Transverse colon (tissue), 1 donor: ENCODE data around the gene GAB1.

Source experiments
- EP300 ChIP-seq: sonication (generic); formaldehyde crosslinking; IDR thresholded peaks from one replicate; pipeline ENCODE4 v1.6.1; 2017; ENCODE audit warnings: antibody characterized with exemption, low read depth
- POLR2A ChIP-seq: fragments of 450-650 bp; IDR thresholded peaks from one replicate; pipeline ENCODE4 v1.6.1; 2016; ENCODE audit warnings: antibody characterized with exemption, mild to moderate bottlenecking, moderate library complexity

- TF ChIP-seq POLR2A (no peak), EP300 (no peak)
These were observed 29.9 kb upstream of the GAB1 start for GRCh38 chr4:143306788-143307187.
